ENCODE data around the gene CAPN8. TPM values are rescaled to one million over a fixed set of nuclear protein-coding genes. Genes with fewer than 3 reads are reported as not detected.

Gene CAPN8
- total RNA-seq, 1 donor from 2014 or later: not detected

DNA sequence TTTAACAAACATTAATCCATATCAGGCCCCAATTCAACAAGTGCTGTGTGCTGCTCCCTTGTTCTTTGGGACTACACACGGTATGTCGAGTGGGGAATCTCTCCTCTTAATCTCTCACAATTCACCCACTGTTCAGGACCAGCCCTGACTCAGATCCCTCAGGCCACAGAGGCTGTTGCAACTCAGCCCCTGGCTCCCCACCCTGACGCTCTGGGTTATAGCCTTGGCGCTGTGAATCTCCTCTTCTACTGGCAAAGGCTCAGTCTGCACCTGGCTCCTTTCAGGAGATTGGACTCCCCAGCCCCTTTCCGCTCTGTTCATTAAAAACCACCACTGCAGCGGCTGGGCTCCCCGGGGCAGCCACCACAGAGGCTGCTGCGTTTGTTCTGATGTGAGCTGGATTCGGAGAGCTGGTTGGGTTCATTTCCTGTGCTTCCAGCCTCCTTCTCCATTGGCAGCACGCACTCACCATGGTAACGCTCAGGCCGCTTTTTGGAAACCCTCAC is 13.0 kb downstream of the CAPN8 start:
- H3K27me3 ChIP-seq (ENCODE audit: insufficient read depth, low read length): peaks cover 3% of the 10 kb centered on the region
- FAIRE-seq (no peak), DNase-seq (ENCODE audit: low read depth) (peak; percentile 32)
- no peaks in the 10 kb centered on the region for H4K20me1 ChIP-seq (ENCODE audit: insufficient read depth, low read length)
- Mint-ChIP-seq H3K27ac (ENCODE audit: unreplicated experiment) (no peak overlapping the region), H3K4me3 (ENCODE audit: unreplicated experiment) (no peak overlapping the region), H3K9me3 (ENCODE audit: unreplicated experiment) (peaks cover 2% of the 10 kb centered on the region), H3K36me3 (ENCODE audit: low read depth, unreplicated experiment) (no peaks in the 10 kb centered on the region), H3K27me3 (ENCODE audit: low read depth, unreplicated experiment) (peaks cover 19% of the 10 kb centered on the region), H3K4me1 (ENCODE audit: low read depth, unreplicated experiment) (no peaks in the 10 kb centered on the region)
- H3K27ac ChIP-seq (ENCODE audit: low read depth, low read length): no peak overlapping the region
- H3K79me2 ChIP-seq (ENCODE audit: insufficient read depth, low read length): no peaks in the 10 kb centered on the region
- H3K9ac ChIP-seq (ENCODE audit: low read length): no peak overlapping the region
- H3K4me2 ChIP-seq (ENCODE audit: low read length): peak overlapping the region; percentile 79
- no peaks in the 10 kb centered on the region for H3K9me3 ChIP-seq (ENCODE audit: insufficient read depth, low read depth, low read length)
- H3K4me3 ChIP-seq (ENCODE audit: insufficient read depth, low read depth, low read length): peak overlapping the region; percentile 1
- H2AFZ ChIP-seq (ENCODE audit: low read depth, low read length): peak overlapping the region; percentile 69
- TF ChIP-seq, protein P1, sequence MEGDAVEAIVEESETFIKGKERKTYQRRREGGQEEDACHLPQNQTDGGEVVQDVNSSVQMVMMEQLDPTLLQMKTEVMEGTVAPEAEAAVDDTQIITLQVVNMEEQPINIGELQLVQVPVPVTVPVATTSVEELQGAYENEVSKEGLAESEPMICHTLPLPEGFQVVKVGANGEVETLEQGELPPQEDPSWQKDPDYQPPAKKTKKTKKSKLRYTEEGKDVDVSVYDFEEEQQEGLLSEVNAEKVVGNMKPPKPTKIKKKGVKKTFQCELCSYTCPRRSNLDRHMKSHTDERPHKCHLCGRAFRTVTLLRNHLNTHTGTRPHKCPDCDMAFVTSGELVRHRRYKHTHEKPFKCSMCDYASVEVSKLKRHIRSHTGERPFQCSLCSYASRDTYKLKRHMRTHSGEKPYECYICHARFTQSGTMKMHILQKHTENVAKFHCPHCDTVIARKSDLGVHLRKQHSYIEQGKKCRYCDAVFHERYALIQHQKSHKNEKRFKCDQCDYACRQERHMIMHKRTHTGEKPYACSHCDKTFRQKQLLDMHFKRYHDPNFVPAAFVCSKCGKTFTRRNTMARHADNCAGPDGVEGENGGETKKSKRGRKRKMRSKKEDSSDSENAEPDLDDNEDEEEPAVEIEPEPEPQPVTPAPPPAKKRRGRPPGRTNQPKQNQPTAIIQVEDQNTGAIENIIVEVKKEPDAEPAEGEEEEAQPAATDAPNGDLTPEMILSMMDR (IDR thresholded peaks at IDR 0.05; ENCODE audit: insufficient read depth, low read depth, low read length): no peak
- no peak for TF ChIP-seq EZH2 (IDR thresholded peaks at IDR 0.05; ENCODE audit: insufficient read depth, low read length)
- H3K4me1 ChIP-seq (ENCODE audit: insufficient read depth, low read length): peaks cover 4% of the 10 kb centered on the region
- no peaks in the 10 kb centered on the region for H3K36me3 ChIP-seq (ENCODE audit: insufficient read depth, low read length)

DNA sequence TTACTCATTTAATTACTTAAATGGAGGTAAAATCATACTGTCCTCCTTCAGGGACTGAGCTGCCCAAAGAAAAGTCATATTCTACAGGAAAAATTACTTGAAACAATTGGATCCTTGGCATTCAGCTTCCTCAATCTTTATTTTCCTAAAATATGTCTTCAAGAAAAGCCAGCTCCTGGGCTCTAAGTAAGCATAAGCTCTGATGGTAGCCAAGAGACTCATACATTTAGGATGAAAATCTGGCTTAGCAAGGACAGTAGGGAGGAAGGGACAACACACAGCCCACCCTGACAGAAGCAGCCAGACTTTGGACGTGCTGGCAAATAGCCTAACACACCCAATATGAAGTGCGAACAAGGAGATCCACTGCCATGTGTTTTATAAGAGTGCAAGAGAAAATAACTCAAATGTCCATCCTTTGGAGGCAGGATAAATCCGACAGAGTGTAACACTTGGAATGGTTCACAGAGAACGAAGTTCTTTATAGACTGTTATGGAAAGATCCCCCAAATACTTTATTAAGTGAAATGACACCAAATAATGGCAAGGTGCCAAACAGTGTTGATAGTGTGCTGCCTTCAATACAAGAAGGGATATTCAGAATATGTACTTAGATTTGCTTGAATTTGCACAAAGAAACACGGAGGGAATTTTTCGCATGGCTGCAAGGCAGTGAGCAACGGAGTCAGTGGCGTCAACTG is 14.1 kb downstream of the CAPN8 start:
- H3K36me3 ChIP-seq (ENCODE audit: insufficient read depth, low read length): no peaks in the 10 kb centered on the region
- H4K20me1 ChIP-seq (ENCODE audit: insufficient read depth, low read length): no peaks in the 10 kb centered on the region
- no peak overlapping the region for H2AFZ ChIP-seq (ENCODE audit: low read depth, low read length)
- Mint-ChIP-seq H3K4me1 (ENCODE audit: low read depth, unreplicated experiment) (no peaks in the 10 kb centered on the region), H3K27ac (ENCODE audit: unreplicated experiment) (no peak overlapping the region), H3K9me3 (ENCODE audit: unreplicated experiment) (peaks cover 2% of the 10 kb centered on the region), H3K36me3 (ENCODE audit: low read depth, unreplicated experiment) (no peaks in the 10 kb centered on the region), H3K27me3 (ENCODE audit: low read depth, unreplicated experiment) (peaks cover 27% of the 10 kb centered on the region), H3K4me3 (ENCODE audit: unreplicated experiment) (no peak overlapping the region)
- no peak for TF ChIP-seq EZH2 (IDR thresholded peaks at IDR 0.05; ENCODE audit: insufficient read depth, low read length)
- TF ChIP-seq, protein P1 (IDR thresholded peaks at IDR 0.05; ENCODE audit: insufficient read depth, low read depth, low read length): no peak
- H3K4me2 ChIP-seq (ENCODE audit: low read length): no peak overlapping the region
- no peak overlapping the region for H3K27ac ChIP-seq (ENCODE audit: low read depth, low read length)
- FAIRE-seq (no peak), DNase-seq (ENCODE audit: low read depth) (no peak)
- H3K27me3 ChIP-seq (ENCODE audit: insufficient read depth, low read length): peaks cover 11% of the 10 kb centered on the region
- H3K79me2 ChIP-seq (ENCODE audit: insufficient read depth, low read length): no peaks in the 10 kb centered on the region
- H3K9me3 ChIP-seq (ENCODE audit: insufficient read depth, low read depth, low read length): no peaks in the 10 kb centered on the region
- peaks cover 4% of the 10 kb centered on the region for H3K4me1 ChIP-seq (ENCODE audit: insufficient read depth, low read length)
- no peak overlapping the region for H3K9ac ChIP-seq (ENCODE audit: low read length)
- H3K4me3 ChIP-seq (ENCODE audit: insufficient read depth, low read depth, low read length): no peak overlapping the region

DNA sequence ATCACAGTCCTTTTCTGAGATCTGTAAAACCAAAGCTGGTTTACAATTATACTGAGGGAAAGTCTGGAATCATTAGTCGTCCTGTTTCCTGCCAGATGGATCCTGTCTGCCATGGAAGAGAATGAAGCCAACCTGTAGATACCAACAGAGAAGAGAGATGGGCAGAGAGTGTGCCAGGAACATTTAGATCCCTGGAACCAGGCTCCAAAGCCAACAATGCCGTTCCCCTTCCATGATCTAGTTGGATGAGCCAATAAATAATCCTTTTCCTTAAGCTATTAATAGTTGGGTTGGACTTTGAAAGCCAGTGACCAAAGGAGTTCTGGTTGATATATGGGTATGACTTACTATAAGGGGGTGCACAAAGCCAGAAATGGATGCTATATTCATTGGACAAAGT is 15.0 kb downstream of the CAPN8 start:
- H2AFZ ChIP-seq (ENCODE audit: low read depth, low read length): no peak overlapping the region
- H3K4me2 ChIP-seq (ENCODE audit: low read length): no peak overlapping the region
- DNase-seq (ENCODE audit: low read depth) (no peak), FAIRE-seq (no peak)
- Mint-ChIP-seq H3K27me3 (ENCODE audit: low read depth, unreplicated experiment) (peaks cover 31% of the 10 kb centered on the region), H3K9me3 (ENCODE audit: unreplicated experiment) (peaks cover 2% of the 10 kb centered on the region), H3K4me3 (ENCODE audit: unreplicated experiment) (no peak overlapping the region), H3K4me1 (ENCODE audit: low read depth, unreplicated experiment) (no peaks in the 10 kb centered on the region), H3K27ac (ENCODE audit: unreplicated experiment) (no peak overlapping the region), H3K36me3 (ENCODE audit: low read depth, unreplicated experiment) (no peaks in the 10 kb centered on the region)
- no peaks in the 10 kb centered on the region for H3K9me3 ChIP-seq (ENCODE audit: insufficient read depth, low read depth, low read length)
- no peak overlapping the region for H3K4me3 ChIP-seq (ENCODE audit: insufficient read depth, low read depth, low read length)
- H3K27ac ChIP-seq (ENCODE audit: low read depth, low read length): no peak overlapping the region
- H3K79me2 ChIP-seq (ENCODE audit: insufficient read depth, low read length): no peaks in the 10 kb centered on the region
- H3K9ac ChIP-seq (ENCODE audit: low read length): no peak overlapping the region
- H3K36me3 ChIP-seq (ENCODE audit: insufficient read depth, low read length): no peaks in the 10 kb centered on the region
- H3K27me3 ChIP-seq (ENCODE audit: insufficient read depth, low read length): peaks cover 16% of the 10 kb centered on the region
- peaks cover 4% of the 10 kb centered on the region for H3K4me1 ChIP-seq (ENCODE audit: insufficient read depth, low read length)
- no peaks in the 10 kb centered on the region for H4K20me1 ChIP-seq (ENCODE audit: insufficient read depth, low read length)
- TF ChIP-seq EZH2 (IDR thresholded peaks at IDR 0.05; ENCODE audit: insufficient read depth, low read length): no peak
- TF ChIP-seq, protein P1 (IDR thresholded peaks at IDR 0.05; ENCODE audit: insufficient read depth, low read depth, low read length): no peak
